ENCODE measurements around the gene MTARC2. TPM values are rescaled to one million over a fixed set of nuclear protein-coding genes. Genes with fewer than 3 reads are reported as not detected.
A peak's percentile ranks its signal among the peaks of the same experiment; 100 is the strongest.

The MTARC2 gene
- total RNA-seq, 1 donor, result 2.0 TPM

DNA sequence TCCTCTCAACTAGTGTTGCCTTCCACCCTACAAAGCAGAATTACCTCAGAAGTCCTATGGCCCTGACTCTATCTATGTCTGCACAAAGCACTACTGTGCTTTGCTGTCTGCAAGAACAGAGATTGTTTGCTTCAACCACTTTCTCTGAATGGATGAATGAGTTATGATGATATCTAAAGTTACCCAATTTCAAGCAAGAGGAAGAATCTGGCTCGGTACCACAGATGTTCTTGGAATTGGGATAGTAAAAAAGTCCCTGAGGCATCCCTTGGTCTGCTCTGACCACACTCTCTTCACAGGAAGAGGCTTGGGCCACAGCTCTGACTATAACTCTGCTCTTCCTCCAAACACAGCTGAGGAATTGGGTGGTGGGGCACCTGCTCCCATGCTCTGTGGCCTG, 69.8 kb downstream of the MTARC2 start:
- DNase-seq (ENCODE audit: low read depth), result peak; percentile 48
- no peak overlapping the region for H3K4me3 ChIP-seq (ENCODE audit: low read depth, low read length)
- TF ChIP-seq, protein P1, sequence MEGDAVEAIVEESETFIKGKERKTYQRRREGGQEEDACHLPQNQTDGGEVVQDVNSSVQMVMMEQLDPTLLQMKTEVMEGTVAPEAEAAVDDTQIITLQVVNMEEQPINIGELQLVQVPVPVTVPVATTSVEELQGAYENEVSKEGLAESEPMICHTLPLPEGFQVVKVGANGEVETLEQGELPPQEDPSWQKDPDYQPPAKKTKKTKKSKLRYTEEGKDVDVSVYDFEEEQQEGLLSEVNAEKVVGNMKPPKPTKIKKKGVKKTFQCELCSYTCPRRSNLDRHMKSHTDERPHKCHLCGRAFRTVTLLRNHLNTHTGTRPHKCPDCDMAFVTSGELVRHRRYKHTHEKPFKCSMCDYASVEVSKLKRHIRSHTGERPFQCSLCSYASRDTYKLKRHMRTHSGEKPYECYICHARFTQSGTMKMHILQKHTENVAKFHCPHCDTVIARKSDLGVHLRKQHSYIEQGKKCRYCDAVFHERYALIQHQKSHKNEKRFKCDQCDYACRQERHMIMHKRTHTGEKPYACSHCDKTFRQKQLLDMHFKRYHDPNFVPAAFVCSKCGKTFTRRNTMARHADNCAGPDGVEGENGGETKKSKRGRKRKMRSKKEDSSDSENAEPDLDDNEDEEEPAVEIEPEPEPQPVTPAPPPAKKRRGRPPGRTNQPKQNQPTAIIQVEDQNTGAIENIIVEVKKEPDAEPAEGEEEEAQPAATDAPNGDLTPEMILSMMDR (IDR thresholded peaks at IDR 0.05; ENCODE audit: insufficient read depth, low read length), result no peak

DNA sequence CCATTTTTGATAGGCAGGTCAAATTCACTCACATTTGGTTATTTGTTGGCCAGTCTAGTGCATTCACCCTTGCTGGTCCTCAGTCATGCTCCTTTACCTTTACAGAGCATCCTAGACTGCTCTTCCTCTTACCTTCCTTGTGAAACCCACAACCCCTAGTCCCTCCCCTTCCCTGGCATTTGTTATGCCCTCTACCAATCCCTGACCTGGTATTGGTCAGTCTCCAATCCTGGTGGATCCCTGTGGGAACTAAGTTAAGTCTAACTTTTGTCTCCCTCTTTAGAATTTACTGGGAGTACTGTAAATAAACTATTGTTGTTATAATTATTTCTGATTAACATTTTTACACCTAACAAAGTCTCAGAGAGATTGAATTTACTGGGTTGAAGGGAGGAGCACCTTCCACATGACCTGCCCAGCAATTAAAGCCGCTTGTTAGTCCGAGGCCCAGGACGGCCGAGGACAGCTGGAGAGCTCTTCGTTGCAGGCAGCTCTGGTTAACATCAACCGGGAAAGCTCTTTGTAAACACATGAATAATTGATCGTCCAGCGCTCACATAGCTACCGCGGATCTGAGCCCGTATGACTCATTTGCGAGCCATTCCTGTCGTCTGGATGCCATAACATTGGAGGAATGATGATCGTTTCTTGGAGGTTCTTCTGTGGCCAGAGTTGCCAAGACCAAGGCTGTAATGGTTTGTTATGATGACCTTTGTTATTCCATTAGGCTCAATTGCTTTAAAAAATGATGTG, 70.5 kb downstream of the MTARC2 start:
- DNase-seq (ENCODE audit: low read depth), result peak; percentile 93
- no peak overlapping the region for H3K4me3 ChIP-seq (ENCODE audit: low read depth, low read length)
- TF ChIP-seq, protein P1 (IDR thresholded peaks at IDR 0.05; ENCODE audit: insufficient read depth, low read length), result no peak

DNA sequence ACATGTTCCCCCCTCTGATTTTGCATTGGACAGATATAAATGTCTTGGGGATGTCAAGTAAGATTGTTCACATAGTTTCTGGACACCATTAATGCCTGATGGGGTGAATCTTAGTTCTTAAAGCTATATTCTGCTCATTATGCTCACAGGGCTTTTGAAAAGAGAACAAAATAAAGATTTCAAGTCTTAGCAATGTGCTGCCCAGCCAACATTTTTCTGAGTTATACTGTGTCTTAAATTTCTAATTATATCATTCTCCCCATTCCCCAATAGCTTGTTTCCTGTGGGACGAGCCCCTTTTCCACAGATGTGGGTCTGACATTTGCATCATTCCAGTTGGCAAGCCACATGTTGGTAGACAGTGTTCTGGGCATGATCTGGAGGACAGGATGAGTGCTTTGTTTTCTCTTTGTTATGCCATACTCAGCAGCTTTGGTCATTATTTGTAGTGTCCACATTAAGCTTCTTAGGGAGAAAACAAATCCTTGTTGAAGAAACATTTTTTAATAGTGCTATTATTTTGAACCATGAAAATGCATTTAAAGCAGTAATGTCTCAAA, 71.4 kb downstream of the MTARC2 start:
- H3K4me3 ChIP-seq (ENCODE audit: low read depth, low read length), result no peak overlapping the region

DNA sequence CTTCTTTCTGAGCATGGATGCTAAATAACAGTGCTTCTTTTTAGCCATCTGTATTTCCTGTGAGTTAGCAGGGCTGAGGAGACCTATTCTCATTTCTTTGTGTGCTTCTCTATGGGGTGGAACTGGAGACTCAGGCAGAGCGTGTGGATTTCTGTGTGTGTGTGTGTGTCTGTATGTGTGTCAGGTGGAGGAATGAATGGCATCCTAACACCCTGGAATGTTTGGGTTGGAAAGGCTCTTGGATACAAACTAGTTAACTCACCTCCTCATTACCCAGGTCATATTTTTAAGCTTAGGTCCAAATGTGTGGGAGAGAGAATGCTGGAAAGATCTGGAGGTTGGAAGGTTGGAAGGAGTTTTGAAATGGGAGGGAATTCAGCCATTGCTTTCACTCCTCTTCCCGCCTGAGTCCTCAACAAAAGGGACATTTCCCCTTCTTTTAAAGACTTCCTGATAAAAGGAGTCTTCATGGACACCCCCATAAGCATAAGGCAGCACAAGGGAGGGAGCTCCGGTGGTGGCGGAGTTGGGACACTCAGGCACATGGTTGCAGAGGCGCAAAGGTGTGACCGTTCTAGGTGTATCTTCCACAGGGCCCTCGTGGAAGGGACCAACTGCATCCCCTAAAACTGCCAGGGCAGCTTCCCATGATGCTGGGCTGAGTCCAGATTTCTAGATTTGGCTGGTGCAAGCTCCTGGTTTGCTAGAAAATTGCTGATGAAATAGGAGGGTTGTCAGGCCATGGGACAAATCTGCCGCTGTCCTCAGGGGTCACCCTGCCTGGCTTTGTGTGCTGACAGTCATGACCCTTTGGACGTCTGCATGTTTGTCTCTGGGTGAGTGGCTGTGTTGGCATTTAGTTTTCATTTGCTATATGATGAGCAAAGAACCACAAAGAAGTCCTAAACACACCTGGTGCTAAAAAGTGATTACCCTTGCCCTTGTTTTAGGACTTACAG, 76.2 kb downstream of the MTARC2 start:
- no peak overlapping the region for H3K4me3 ChIP-seq (ENCODE audit: low read depth, low read length)
- peak; percentile 32 for DNase-seq (ENCODE audit: low read depth)
- TF ChIP-seq, protein P1 (IDR thresholded peaks at IDR 0.05; ENCODE audit: insufficient read depth, low read length), result no peak

More for the DNA sequence above, 71.4 kb downstream of the MTARC2 start:
- no peak for DNase-seq (ENCODE audit: low read depth)
- TF ChIP-seq, protein P1 (IDR thresholded peaks at IDR 0.05; ENCODE audit: insufficient read depth, low read length), result no peak

DNA sequence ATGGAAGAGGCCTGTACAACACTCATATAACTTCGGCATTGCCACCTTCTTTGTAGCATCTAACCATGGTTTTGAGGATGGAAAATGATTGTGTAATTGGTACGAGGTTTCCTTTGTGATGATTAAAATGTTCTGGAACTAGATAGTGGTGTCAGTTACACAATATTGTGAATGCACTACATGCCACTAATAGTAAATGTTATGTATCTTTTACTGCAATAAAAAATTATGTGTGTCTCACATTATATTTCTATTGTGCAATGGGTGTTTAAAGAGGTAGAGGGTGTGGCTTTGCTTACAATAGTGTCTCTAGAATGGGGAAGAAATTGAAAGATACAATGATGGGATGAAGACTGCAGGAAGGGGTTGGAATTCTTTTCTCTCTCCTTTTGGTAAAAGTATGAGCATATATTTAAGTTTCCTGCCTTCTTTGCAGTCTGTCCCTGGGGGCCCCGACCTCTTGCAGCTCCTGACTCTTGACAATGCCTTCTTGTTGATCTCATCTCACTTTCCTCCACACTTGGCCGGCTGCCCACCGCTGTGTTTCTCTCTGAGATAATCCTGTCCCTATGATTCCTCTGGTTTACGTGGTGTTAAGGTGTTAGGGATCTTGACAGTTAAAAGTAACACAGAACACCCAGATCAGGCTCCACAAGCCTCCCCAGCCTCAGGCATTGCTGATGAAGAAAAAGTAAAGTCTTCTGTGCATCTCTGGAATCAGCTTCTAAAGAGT, 77.9 kb downstream of the MTARC2 start:
- H3K4me3 ChIP-seq (ENCODE audit: low read depth, low read length), result no peak overlapping the region
- TF ChIP-seq, protein P1 (IDR thresholded peaks at IDR 0.05; ENCODE audit: insufficient read depth, low read length), result no peak
- no peak for DNase-seq (ENCODE audit: low read depth)

DNA sequence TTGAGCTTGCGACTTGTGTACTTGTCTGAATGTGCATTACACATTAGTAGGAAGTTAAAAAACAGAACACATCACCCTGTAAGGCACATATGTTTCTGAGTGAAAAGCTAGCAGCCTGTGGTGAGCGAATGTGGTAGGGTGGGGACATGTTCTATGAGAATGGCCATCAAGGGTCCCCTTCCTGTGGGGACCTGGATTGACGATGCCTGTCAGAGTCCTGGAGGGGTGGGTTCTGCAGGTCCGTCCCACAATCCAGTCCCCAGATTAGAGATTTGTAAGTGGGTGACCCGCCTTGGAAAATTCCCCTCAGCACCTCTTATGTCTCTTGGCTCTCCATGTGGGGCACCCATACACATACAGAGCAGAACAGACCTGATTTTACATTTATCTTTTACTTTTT, 78.6 kb downstream of the MTARC2 start:
- no peak for DNase-seq (ENCODE audit: low read depth)
- H3K4me3 ChIP-seq (ENCODE audit: low read depth, low read length), result no peak overlapping the region
- TF ChIP-seq, protein P1 (IDR thresholded peaks at IDR 0.05; ENCODE audit: insufficient read depth, low read length), result no peak
